GM18520 (cell line): ENCODE results near the gene UBAC1.
A peak's percentile ranks its signal among the peaks of the same experiment; 100 is the strongest.

Experiments used
- ATAC-seq: cut with Tn5 transposase; IDR thresholded peaks from one replicate; pipeline ENCODE4 v1.9.1; 2021; ENCODE audit not compliant: unreplicated experiment

Gene UBAC1

GRCh38 chr9:135961277-135961715 is at the start of gene UBAC1:
UBAC1 (minus strand) TSS chr9:135961373; CDS start chr9:135961162, 211 bp downstream.
- peak; percentile 93 for ATAC-seq

GRCh38 chr9:136010615-136011361 is 49.6 kb upstream of the UBAC1 start:
- ATAC-seq: no peak

GRCh38 chr9:136010176-136010575 is 49.0 kb upstream of the UBAC1 start:
- no peak for ATAC-seq

GRCh38 chr9:136009516-136009915 is 48.3 kb upstream of the UBAC1 start:
- ATAC-seq: no peak

- no peak for ATAC-seq
These were observed 47.5 kb upstream of the UBAC1 start for GRCh38 chr9:136008693-136008997.

GRCh38 chr9:136007934-136008692 is 46.9 kb upstream of the UBAC1 start:
- no peak for ATAC-seq

GRCh38 chr9:136007276-136007933 is 46.2 kb upstream of the UBAC1 start:
- no peak for ATAC-seq

GRCh38 chr9:136006169-136006568 is 45.0 kb upstream of the UBAC1 start:
- ATAC-seq: no peak

- ATAC-seq: no peak
These were observed 43.5 kb upstream of the UBAC1 start for GRCh38 chr9:136004712-136005111.

GRCh38 chr9:136004219-136004618 is 43.0 kb upstream of the UBAC1 start:
- ATAC-seq: no peak

- no peak for ATAC-seq
These were observed 42.4 kb upstream of the UBAC1 start for GRCh38 chr9:136003411-136004218.

- no peak for ATAC-seq
These were observed 41.7 kb upstream of the UBAC1 start for GRCh38 chr9:136002881-136003280.

- ATAC-seq: no peak
These were observed 41.0 kb upstream of the UBAC1 start for GRCh38 chr9:136002215-136002614.

- no peak for ATAC-seq
These were observed 40.1 kb upstream of the UBAC1 start for GRCh38 chr9:136001231-136001630.

- ATAC-seq: no peak
These were observed 37.4 kb upstream of the UBAC1 start for GRCh38 chr9:135998410-135999071.

GRCh38 chr9:135998016-135998380 is 36.8 kb upstream of the UBAC1 start:
- ATAC-seq: no peak

- ATAC-seq: no peak
These were observed 36.2 kb upstream of the UBAC1 start for GRCh38 chr9:135997090-135998015.

- ATAC-seq: no peak
These were observed 34.6 kb upstream of the UBAC1 start for GRCh38 chr9:135995816-135996215.

- no peak for ATAC-seq
These were observed 33.5 kb upstream of the UBAC1 start for GRCh38 chr9:135994501-135995192.
